GM21447 (cell line): ENCODE data around the gene CACNA2D3.

Experiments
- ATAC-seq: cut with Tn5 transposase; IDR thresholded peaks from one replicate; pipeline ENCODE4 v1.9.1; 2021; ENCODE audit not compliant: unreplicated experiment

The CACNA2D3 gene

DNA sequence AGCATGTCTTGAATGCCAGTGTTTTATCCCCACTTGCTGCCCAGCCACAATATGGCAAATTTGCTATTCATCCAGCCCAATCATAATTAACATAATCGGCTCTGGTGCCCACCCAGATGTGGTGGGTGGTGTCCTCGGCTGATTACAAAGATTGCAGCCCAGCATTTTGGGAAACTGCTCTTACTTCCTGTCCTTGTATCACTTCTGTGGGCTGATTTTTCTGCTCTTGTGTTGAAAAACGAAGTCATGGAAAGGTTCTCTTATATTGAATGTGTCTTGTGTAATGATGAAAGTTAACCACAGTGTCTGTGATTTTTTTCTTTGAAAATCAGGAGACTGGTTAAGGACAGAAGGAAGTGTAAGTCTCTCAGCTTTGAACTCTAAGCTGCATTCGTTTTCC, 141.7 kb downstream of the CACNA2D3 start:
- ATAC-seq, result no peak

- no peak for ATAC-seq
Observed at GRCh38 chr3:54270816-54271526, 148.6 kb downstream of the CACNA2D3 start.

DNA sequence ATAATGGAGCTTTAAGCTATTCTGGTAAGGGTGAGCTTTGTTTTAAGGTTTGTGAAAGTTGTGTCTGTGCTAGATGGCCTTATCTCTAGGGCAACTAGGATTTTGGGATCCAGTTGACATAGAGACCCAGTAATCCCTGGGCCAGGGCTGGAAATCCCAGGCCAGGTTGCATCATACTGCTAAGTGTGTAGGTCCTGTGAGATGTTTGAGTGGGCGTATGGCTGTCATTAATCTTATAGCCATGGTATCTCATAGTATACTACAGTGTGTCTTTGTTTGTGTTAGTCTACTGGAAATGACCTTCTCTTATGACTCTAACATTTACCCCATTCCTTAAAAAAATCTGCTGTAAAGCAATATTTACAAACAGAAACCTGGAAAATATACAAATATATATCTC, 151.4 kb downstream of the CACNA2D3 start:
- ATAC-seq, result no peak

DNA sequence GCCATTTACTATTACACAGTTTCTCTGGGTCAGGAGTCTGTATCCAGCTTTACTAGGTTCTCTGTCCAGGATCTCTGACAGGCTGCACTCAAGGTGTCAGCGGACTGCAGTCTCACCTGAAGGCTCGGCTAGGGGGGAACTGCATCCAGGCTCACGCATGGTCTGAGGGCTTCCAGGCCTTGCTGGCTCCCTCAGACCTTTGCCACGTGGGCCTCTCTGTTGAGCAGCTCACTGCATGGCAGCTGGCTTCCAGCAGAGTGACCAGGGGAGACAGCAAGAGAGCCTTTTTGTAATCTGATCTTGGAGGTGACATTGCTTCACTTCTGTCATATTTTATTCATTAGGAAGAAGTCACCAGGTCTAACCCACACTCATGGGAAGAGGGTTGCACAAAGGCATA, 152.3 kb downstream of the CACNA2D3 start:
- no peak for ATAC-seq

DNA sequence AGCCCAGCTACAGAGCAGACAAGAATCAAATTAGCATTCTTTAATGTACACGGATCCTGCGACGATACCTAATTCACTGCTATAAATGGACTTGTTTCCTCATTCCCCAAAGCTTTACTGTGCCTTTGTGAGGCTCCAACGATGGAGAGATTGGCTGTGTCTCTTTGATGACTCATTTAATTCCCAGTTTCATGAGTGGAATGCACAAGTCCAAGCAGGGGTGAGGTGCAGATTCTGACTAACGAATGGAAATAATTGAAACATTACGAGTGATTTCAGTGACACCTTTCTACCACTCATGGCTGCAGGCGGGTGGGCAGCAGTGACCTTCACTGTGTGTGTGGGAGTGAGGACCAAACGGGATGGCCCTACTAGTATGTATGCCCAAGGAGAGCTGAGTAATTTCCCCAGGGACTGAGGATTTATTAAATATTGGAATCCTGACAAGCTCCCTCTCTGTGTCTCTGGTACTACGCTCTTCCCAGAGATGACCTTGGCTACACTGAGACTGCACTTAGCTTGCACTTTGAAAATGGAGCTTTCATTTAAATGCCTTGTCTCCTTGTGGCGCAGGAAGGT, 156.7 kb downstream of the CACNA2D3 start:
- ATAC-seq, result no peak

DNA sequence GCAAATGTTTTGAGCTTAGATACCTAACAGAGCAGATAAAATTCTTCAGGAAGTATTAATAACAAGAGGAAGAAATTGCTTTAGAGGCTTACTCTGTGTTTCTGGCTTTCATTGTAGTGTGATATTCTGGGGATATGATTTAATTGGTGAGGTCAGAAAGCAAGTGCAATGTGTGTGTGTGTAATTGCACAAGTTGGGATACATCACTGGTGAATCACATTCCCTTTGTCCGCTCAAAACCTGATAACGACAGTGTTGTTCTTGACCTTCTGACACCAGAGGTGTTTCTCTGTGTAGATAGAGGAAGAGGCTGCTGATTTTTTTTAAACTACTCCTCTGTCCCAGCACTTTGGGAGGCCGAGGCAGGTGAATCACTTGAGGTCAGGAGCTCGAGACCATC, 161.1 kb downstream of the CACNA2D3 start:
- no peak for ATAC-seq

GRCh38 chr3:54294214-54294613, 171.9 kb downstream of the CACNA2D3 start:
- no peak for ATAC-seq

GRCh38 chr3:54296531-54296930, 174.2 kb downstream of the CACNA2D3 start:
- no peak for ATAC-seq

DNA sequence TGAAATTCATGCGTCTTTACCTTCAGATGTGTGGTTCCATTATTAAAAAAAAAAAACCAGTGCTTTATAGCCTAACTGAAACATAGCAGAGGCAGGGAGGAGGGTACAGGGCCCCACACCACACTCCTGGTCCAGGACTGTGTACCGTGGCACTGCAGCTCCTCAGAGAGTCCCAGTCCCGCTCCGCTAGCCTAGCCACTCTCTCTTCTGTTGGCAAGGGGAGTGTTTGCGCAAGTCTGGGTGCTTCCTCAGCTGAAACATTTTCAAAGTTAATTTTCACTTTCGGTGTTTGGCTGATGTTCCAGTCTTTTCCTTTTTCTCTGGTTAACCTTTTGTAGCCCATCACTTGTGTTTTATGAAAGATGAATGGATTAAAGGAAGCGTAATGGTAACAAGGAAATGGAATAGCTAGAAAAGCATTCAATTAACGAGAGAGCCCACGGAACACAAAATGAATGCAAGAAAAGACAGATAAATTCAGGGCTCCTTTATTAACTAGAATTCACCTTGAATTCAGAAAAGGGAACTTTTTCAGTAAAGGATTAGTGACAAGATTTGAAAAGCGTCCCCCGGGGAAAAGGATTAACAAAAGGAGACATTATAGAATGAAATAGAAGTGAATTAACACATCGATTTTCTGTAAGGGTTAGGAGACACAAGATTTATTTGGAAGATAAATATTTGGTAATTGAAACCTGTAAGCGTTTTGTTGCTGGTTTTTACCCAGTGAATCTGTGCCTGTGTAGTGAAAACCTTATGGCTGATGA, 177.0 kb downstream of the CACNA2D3 start:
- ATAC-seq, result no peak

GRCh38 chr3:54303517-54304375, 181.4 kb downstream of the CACNA2D3 start:
- ATAC-seq, result no peak

- ATAC-seq, result no peak
Observed at GRCh38 chr3:54304877-54305276, 182.5 kb downstream of the CACNA2D3 start.

GRCh38 chr3:54305409-54306099, 183.2 kb downstream of the CACNA2D3 start:
- ATAC-seq, result no peak

DNA sequence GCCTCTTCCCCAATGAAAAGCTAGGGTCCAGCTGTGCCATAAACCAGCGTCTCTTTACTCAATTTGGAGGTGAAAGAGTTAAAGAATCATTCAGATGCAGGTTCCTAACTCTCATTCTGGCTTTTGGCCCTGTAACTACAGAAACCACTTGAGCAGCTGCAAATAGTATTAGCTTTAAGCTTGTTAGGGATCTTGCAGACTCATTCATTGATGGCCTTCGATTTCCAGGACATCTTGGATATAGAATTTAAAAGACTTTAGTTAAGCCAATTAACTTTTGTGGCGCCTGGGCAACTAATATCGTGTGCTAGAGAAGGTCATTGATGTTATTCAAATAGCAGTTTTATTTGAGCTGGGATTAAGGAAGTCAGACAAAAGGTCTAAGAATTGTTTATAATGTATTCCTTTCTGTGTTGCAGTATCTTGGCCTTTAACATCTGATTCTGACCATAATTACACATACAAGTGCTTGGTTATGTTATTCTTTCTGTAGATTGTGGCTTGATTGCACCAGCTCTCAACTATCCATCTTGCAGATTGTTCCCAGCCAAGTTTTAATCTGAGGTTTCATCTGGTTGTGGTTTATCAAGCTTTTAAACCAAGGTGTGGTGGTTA, 185.3 kb downstream of the CACNA2D3 start:
- ATAC-seq, result no peak

GRCh38 chr3:54309601-54310000, 187.2 kb downstream of the CACNA2D3 start:
- no peak for ATAC-seq

GRCh38 chr3:54311211-54311747, 188.9 kb downstream of the CACNA2D3 start:
- no peak for ATAC-seq

GRCh38 chr3:54312156-54312899, 190.0 kb downstream of the CACNA2D3 start:
- ATAC-seq, result no peak

DNA sequence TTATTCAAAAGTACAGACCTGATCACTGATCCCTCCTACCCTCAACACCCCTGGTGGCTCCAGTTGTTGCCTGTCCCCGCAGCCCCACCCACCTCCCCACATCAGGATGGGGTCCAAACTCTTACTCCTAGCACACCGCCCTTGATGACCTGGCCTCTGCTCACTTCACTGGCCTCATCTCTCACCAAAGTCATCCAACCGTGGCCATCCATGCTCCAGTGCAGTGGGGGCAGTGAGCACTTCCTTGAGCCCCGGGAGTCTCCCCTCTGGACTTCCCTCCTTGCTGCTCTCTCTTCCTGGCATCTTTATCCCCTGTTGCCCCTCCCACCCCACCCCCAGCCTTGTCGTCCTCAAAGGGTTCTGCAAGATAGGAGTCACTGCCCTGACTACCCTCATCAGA, 191.1 kb downstream of the CACNA2D3 start:
- no peak for ATAC-seq

DNA sequence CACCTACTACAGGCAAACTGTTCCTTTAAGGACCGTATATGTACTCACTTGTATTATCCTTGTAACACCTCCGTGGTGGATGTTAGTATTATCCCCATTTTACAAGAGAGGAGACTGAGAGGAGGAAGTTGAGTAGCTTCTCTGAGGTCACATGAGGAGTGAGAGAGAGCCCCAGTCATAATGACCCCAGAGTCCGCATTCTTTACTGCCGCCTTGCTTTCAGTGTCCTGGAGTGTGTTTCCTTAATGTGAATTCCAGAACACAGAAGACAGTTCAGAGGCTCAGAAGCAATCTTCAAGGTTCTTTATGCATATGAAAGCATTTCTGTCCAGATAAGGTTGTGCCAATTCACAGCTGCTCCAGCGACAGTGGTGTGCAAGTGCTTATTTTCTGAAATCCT, 199.2 kb downstream of the CACNA2D3 start:
- ATAC-seq, result no peak

DNA sequence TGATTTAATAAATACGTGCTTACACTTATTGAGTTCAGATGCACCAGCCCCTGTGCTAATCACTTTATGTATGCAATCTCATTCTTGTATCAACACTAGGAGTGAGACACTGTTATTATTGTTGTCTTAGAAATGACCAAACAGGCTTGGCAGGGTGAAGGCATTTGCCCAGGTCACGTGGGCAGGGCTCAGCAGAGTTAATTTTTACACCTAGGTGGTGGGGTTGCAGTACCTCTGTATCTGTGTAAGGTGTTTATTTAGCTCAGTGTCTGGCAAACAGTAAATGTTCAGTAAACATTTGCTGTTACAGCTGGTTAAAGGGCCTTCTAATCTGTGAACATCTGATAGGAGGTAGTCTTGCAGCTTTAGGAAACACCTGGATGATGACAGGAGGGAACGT, 200.0 kb downstream of the CACNA2D3 start:
- ATAC-seq, result no peak
